ENCODE results near the gene NDUFA5.
"Not testable (repeated sequence)": the region's sequence is repeated elsewhere in the genome, so short reads cannot be mapped to it uniquely, and the experiment has no call there.

Gene NDUFA5

GRCh38 chr7:123557016-123557397 lies 611 bp downstream of the NDUFA5 start:
- WGBS, result 6% methylated on average over 12 of the region's 12 CpGs
- Histone ChIP-seq H3K27me3 (ENCODE audit: insufficient read depth, low read length) (no peaks in the 10 kb centered on the region), H3K27ac (ENCODE audit: low read depth, low read length) (peak overlapping the region; percentile 55; the same call in 1 of the 2 replicates)

GRCh38 chr7:123555484-123555883 lies 2.1 kb downstream of the NDUFA5 start:
- peaks cover 5% of the 10 kb centered on the region; the same call in 1 of the 2 replicates for H3K4me1 ChIP-seq (ENCODE audit: insufficient read depth, low read length)
- H3K9ac ChIP-seq (ENCODE audit: low read depth, low read length), result no peak overlapping the region
- H3K36me3 ChIP-seq (ENCODE audit: insufficient read depth, low read length), result peaks cover 24% of the 10 kb centered on the region
- H3K27ac ChIP-seq (ENCODE audit: low read depth, low read length), result no peak overlapping the region
- 0 out of 2 replicates have a peak overlapping the region, but pooled peaks have one; percentile 89 for H3K4me3 ChIP-seq (ENCODE audit: low read length)
- H3K27me3 ChIP-seq (ENCODE audit: insufficient read depth, low read length), result no peaks in the 10 kb centered on the region
- H3K9me3 ChIP-seq (ENCODE audit: insufficient read depth, low read depth, low read length), result no peaks in the 10 kb centered on the region

More at GRCh38 chr7:123557016-123557397, 611 bp downstream of the NDUFA5 start:
- H3K36me3 ChIP-seq (ENCODE audit: insufficient read depth, low read length), result peaks cover 23% of the 10 kb centered on the region
- peak overlapping the region; percentile 89 for H3K4me3 ChIP-seq (ENCODE audit: low read length)
- H3K4me1 ChIP-seq (ENCODE audit: insufficient read depth, low read length), result peaks cover 5% of the 10 kb centered on the region; the same call in 1 of the 2 replicates
- peak overlapping the region; percentile 81 for H3K9ac ChIP-seq (ENCODE audit: low read depth, low read length)
- H3K9me3 ChIP-seq (ENCODE audit: insufficient read depth, low read depth, low read length), result no peaks in the 10 kb centered on the region

DNA sequence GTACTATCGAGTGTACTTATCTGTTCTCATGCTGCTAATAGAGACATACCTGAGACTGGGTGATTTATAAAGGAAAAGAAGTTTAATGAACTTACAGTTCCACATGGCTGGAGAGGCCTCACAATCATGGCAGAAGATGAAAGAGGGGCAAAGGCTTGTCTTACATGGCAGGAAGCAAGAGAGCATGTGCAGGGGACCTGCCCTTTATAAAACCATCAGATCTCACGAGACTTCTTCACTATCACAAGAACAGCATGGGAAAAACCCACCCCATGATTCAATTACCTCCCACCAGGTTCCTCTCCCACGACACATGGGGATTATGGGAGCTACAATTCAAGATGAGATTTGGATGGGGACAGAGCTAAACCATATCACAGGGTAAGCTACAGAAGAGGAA lies 4.5 kb downstream of the NDUFA5 start:
- H3K4me1 ChIP-seq (ENCODE audit: insufficient read depth, low read length), result peaks cover 3% of the 10 kb centered on the region; the same call in 1 of the 2 replicates
- H3K4me3 ChIP-seq (ENCODE audit: low read length), result no peak overlapping the region
- peaks cover 47% of the 10 kb centered on the region for H3K36me3 ChIP-seq (ENCODE audit: insufficient read depth, low read length)
- no peak overlapping the region for H3K9ac ChIP-seq (ENCODE audit: low read depth, low read length)
- 96% methylated on average over 3 of the region's 3 CpGs for WGBS
- H3K9me3 ChIP-seq (ENCODE audit: insufficient read depth, low read depth, low read length), result no peaks in the 10 kb centered on the region
- H3K27ac ChIP-seq (ENCODE audit: low read depth, low read length), result no peak overlapping the region
- no peaks in the 10 kb centered on the region for H3K27me3 ChIP-seq (ENCODE audit: insufficient read depth, low read length)

DNA sequence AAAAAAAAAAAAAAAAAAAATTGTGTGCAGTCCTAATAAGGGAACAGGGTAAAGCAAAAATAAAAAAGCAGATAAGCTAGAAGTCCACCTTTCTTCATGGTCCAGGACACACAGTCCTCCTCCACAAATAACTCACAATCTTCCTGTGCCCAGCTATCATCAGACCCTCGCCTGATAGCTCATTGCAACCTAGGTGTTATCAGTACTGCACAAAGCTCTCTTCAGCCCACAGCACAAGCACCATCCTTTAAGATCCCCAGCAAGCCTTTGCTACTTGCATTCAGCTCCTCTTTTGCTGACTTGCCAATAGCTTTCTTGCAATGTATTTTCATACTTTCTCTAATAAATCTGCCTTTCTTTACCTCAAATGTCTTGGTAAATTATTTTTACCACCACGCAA lies 5.0 kb downstream of the NDUFA5 start:
- Histone ChIP-seq H3K36me3 (ENCODE audit: insufficient read depth, low read length) (peaks cover 50% of the 10 kb centered on the region), H3K4me1 (ENCODE audit: insufficient read depth, low read length) (no peaks in the 10 kb centered on the region), H3K9ac (ENCODE audit: low read depth, low read length) (no peak overlapping the region), H3K27ac (ENCODE audit: low read depth, low read length) (no peak overlapping the region), H3K27me3 (ENCODE audit: insufficient read depth, low read length) (no peaks in the 10 kb centered on the region), H3K4me3 (ENCODE audit: low read length) (no peak overlapping the region), H3K9me3 (ENCODE audit: insufficient read depth, low read depth, low read length) (no peaks in the 10 kb centered on the region)
- WGBS, result 96% methylated on average over 2 of the region's 2 CpGs

DNA sequence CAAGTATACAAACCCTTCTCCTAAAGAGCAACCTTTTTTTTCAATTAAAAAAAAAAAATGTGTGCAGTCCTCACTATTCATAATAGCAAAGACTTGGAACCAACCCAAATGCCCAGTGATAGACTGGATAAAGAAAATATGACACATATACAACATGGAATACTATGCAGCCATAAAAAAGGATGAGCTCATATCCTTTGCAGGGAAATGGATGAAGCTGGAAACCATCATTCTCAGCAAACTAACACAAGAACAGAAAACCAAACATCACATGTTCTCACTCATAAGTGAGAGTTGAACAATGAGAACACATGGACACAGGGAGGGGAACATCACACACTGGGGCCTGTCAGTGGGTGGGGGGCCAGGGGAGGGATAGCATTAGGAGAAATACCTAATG lies 5.5 kb downstream of the NDUFA5 start:
- peaks cover 54% of the 10 kb centered on the region for H3K36me3 ChIP-seq (ENCODE audit: insufficient read depth, low read length)
- H3K4me3 ChIP-seq (ENCODE audit: low read length); H3K4me1 ChIP-seq (ENCODE audit: insufficient read depth, low read length); H3K9me3 ChIP-seq (ENCODE audit: insufficient read depth, low read depth, low read length); H3K27me3 ChIP-seq (ENCODE audit: insufficient read depth, low read length); H3K9ac ChIP-seq (ENCODE audit: low read depth, low read length); H3K27ac ChIP-seq (ENCODE audit: low read depth, low read length): not testable (repeated sequence)

- H3K36me3 ChIP-seq (ENCODE audit: insufficient read depth, low read length), result peaks cover 57% of the 10 kb centered on the region
- H3K9ac ChIP-seq (ENCODE audit: low read depth, low read length), result no peak overlapping the region
- WGBS, result 100% methylated on average over 1 of the region's 1 CpG
- H3K27ac ChIP-seq (ENCODE audit: low read depth, low read length), result no peak overlapping the region
- H3K4me1 ChIP-seq (ENCODE audit: insufficient read depth, low read length), result no peaks in the 10 kb centered on the region
- no peak overlapping the region for H3K4me3 ChIP-seq (ENCODE audit: low read length)
- no peaks in the 10 kb centered on the region for H3K9me3 ChIP-seq (ENCODE audit: insufficient read depth, low read depth, low read length)
- no peaks in the 10 kb centered on the region for H3K27me3 ChIP-seq (ENCODE audit: insufficient read depth, low read length)
Observed at GRCh38 chr7:123548406-123548805, 9.2 kb downstream of the NDUFA5 start.

GRCh38 chr7:123539871-123540270 lies 17.7 kb downstream of the NDUFA5 start:
- no peak overlapping the region for H3K27ac ChIP-seq (ENCODE audit: low read depth, low read length)
- no peaks in the 10 kb centered on the region for H3K4me1 ChIP-seq (ENCODE audit: insufficient read depth, low read length)
- WGBS, result 91% methylated on average over 1 of the region's 1 CpG
- H3K27me3 ChIP-seq (ENCODE audit: insufficient read depth, low read length), result no peaks in the 10 kb centered on the region
- peaks cover 15% of the 10 kb centered on the region for H3K36me3 ChIP-seq (ENCODE audit: insufficient read depth, low read length)
- H3K9me3 ChIP-seq (ENCODE audit: insufficient read depth, low read depth, low read length), result no peaks in the 10 kb centered on the region
- H3K4me3 ChIP-seq (ENCODE audit: low read length), result no peak overlapping the region
- H3K9ac ChIP-seq (ENCODE audit: low read depth, low read length), result no peak overlapping the region

- H3K27me3 ChIP-seq (ENCODE audit: insufficient read depth, low read length), result peaks cover 4% of the 10 kb centered on the region
- H3K27ac ChIP-seq (ENCODE audit: low read depth, low read length), result no peak overlapping the region
- H3K9ac ChIP-seq (ENCODE audit: low read depth, low read length), result no peak overlapping the region
- peaks cover 14% of the 10 kb centered on the region for H3K36me3 ChIP-seq (ENCODE audit: insufficient read depth, low read length)
- WGBS, result no CpG with 5 or more reads among the region's 1 CpG
- H3K9me3 ChIP-seq (ENCODE audit: insufficient read depth, low read depth, low read length), result no peaks in the 10 kb centered on the region
- H3K4me3 ChIP-seq (ENCODE audit: low read length), result no peak overlapping the region
- H3K4me1 ChIP-seq (ENCODE audit: insufficient read depth, low read length), result peaks cover 3% of the 10 kb centered on the region
Observed at GRCh38 chr7:123538897-123539296, 18.7 kb downstream of the NDUFA5 start.

DNA sequence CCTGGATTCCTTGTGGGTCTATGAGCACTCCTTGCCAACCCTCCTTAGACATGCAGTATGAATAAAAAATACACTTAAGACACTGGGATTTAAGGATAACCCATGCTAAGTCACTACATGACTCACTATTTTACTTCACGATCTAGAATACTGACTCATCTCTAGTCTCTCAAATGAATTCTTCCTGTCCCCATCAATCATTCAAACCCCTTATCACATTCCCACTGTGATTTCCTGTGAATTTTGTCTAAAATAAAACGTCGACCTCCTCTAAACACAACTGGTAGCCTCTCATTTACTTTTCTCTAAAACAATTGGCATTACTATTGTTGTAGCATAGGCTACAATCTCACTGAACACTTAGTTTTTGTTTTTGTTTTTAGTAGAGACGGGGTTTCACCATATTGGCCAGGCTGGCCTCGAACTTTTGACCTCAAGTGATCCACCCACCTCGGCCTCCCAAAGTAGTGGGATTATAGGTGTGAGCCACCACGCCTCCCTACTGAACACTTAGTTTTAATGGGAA lies 19.4 kb downstream of the NDUFA5 start:
- peaks cover 11% of the 10 kb centered on the region for H3K27me3 ChIP-seq (ENCODE audit: insufficient read depth, low read length)
- no peak overlapping the region for H3K9ac ChIP-seq (ENCODE audit: low read depth, low read length)
- peaks cover 9% of the 10 kb centered on the region for H3K4me1 ChIP-seq (ENCODE audit: insufficient read depth, low read length)
- H3K4me3 ChIP-seq (ENCODE audit: low read length), result no peak overlapping the region
- no peak overlapping the region for H3K27ac ChIP-seq (ENCODE audit: low read depth, low read length)
- whole genome bisulfite sequencing, result 90% methylated on average over 7 of the region's 7 CpGs
- H3K9me3 ChIP-seq (ENCODE audit: insufficient read depth, low read depth, low read length), result no peaks in the 10 kb centered on the region
- H3K36me3 ChIP-seq (ENCODE audit: insufficient read depth, low read length), result peaks cover 12% of the 10 kb centered on the region

DNA sequence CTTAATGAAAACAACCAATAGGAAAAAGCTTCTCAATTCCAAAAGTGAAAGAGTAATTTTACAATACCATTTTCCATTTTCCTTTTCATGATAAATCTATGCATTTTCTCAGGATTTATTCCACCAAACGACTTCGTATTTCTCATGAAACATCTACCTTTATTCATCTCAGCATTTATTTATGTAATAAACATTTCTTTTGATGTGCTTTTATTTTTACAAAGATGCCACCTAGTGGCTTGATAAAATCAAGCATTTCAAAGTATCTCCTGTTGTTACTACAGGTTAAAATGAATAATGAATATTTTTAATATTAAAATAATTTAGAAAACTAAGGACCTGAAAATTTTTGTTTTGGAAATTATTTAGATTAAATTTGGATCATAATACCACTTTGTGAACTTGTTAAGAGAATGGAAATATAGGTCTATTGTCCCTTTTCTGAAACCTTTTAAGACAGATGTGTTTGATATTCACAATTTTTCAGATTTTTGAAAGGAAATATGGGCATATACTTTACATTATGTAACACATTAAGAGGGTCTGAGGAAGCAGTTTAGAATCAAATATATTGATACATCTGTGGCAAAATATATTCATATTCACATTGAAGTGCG lies 20.5 kb downstream of the NDUFA5 start:
- peaks cover 12% of the 10 kb centered on the region for H3K4me1 ChIP-seq (ENCODE audit: insufficient read depth, low read length)
- no peak overlapping the region for H3K9ac ChIP-seq (ENCODE audit: low read depth, low read length)
- peaks cover 16% of the 10 kb centered on the region for H3K27me3 ChIP-seq (ENCODE audit: insufficient read depth, low read length)
- no peaks in the 10 kb centered on the region for H3K9me3 ChIP-seq (ENCODE audit: insufficient read depth, low read depth, low read length)
- peaks cover 6% of the 10 kb centered on the region; the same call in 1 of the 2 replicates for H3K36me3 ChIP-seq (ENCODE audit: insufficient read depth, low read length)
- WGBS, result 67% methylated on average over 2 of the region's 3 CpGs
- no peak overlapping the region for H3K4me3 ChIP-seq (ENCODE audit: low read length)
- no peak overlapping the region for H3K27ac ChIP-seq (ENCODE audit: low read depth, low read length)

- Histone ChIP-seq H3K4me3 (ENCODE audit: low read length) (peak overlapping the region; percentile 71), H3K9ac (ENCODE audit: low read depth, low read length) (no peak overlapping the region), H3K27me3 (ENCODE audit: insufficient read depth, low read length) (peaks cover 19% of the 10 kb centered on the region), H3K36me3 (ENCODE audit: insufficient read depth, low read length) (no peaks in the 10 kb centered on the region), H3K27ac (ENCODE audit: low read depth, low read length) (no peak overlapping the region), H3K4me1 (ENCODE audit: insufficient read depth, low read length) (peaks cover 12% of the 10 kb centered on the region), H3K9me3 (ENCODE audit: insufficient read depth, low read depth, low read length) (no peaks in the 10 kb centered on the region)
- WGBS, result 95% methylated on average over 12 of the region's 12 CpGs
Observed at GRCh38 chr7:123535517-123535916, 22.1 kb downstream of the NDUFA5 start.

Data from HUES64 (cell line).